Keratinocyte (primary cell): Measurements from ENCODE around the gene DVL1.

Experiments used
- CTCF ChIP-seq, 3 experiments: IDR thresholded peaks in 1 of 3; conservative IDR thresholded peaks in 1 of 3; optimal IDR thresholded peaks in 1 of 3; 2 replicates in 2 of 3; 3 replicates in 1 of 3; pipeline versions ENCODE3 to v1.5.1; 2011; ENCODE audit warnings: low read length in 3 of 3, mild to moderate bottlenecking in 3 of 3, moderate library complexity in 2 of 3, control low read depth in 1 of 3, inconsistent platforms in 1 of 3; ENCODE audit not compliant: insufficient read depth in 2 of 3; ENCODE audit errors: extremely low read depth in 1 of 3
- EZH2 ChIP-seq: IDR thresholded peaks from one replicate; pipeline ENCODE4 v1.6.1; 2012; ENCODE audit warnings: inconsistent platforms, mild to moderate bottlenecking, low read length, moderate library complexity

- TF ChIP-seq CTCF (optimal IDR thresholded peaks at IDR 0.05 in 1 of 3, IDR thresholded peaks at IDR 0.05 in 1 of 3, conservative IDR thresholded peaks at IDR 0.05 in 1 of 3; ENCODE audit: extremely low read depth in 1 of 3, insufficient read depth in 2 of 3, low read length in 3 of 3) (no peak), EZH2 (no peak)
These were observed 14.4 kb downstream of the DVL1 start for GRCh38 chr1:1334835-1335234.
